GM18498 (cell line): ENCODE results near the gene RAD51B.

Experiments
- ATAC-seq: cut with Tn5 transposase; IDR thresholded peaks from one replicate; pipeline ENCODE4 v1.9.1; 2021; ENCODE audit warnings: mild to moderate bottlenecking, moderate library complexity; ENCODE audit not compliant: unreplicated experiment

RAD51B gene

GRCh38 chr14:68140076-68140741 lies 320.6 kb downstream of the RAD51B start:
- no peak for ATAC-seq

GRCh38 chr14:68140806-68141205 lies 321.2 kb downstream of the RAD51B start:
- no peak for ATAC-seq

- ATAC-seq: no peak
These were observed 321.9 kb downstream of the RAD51B start for GRCh38 chr14:68141281-68142088.

- ATAC-seq: no peak
These were observed 323.8 kb downstream of the RAD51B start for GRCh38 chr14:68143341-68143841.

DNA sequence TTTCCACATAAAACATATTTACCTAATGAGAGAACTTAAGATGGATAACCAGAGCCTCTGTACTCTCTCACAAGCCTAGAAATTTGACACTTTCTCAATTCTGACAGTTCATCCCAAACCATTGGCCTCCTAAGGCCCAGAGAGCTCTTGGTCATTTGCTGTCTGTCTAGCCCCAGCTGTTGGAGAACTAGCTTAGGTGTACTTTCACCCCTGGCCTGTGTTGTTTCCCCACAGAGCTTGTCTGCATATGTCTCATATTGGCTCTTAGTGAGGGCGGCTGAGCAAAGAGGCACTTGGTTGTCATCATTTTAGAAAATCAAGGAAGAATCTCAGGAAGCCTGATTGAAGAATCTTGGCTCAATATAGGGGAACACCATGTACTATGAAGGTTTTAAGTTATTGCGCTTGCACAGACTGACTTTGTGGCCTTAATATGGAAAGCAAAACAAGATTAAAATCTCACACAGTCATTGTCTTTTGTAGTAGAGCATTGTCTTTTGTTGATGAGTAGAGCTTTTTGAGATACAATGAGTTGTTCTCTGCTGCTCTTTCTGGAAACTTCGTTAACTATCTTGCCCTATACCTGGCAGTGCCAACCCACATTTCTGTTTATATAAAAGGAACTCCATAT lies 324.6 kb downstream of the RAD51B start:
- no peak for ATAC-seq

GRCh38 chr14:68145036-68145435 lies 325.5 kb downstream of the RAD51B start:
- ATAC-seq: no peak

DNA sequence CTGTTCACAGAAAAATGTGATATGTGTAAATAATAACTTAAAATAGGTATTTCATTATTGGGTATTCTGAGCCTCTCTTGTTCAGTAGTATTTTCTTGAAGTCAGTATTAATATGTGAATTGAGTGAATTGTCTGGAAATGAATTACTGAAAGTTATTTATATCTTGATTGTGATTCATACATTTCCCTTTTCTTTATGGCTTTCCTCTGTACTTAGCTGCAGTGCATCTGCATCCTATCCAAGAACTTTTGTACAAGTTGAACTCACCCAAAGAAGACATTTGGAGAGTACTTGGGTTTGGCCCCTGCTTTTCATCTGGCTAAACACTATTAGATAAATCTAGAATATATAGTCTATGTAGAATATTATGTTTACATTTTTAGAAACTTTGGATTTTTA lies 326.0 kb downstream of the RAD51B start:
- no peak for ATAC-seq

DNA sequence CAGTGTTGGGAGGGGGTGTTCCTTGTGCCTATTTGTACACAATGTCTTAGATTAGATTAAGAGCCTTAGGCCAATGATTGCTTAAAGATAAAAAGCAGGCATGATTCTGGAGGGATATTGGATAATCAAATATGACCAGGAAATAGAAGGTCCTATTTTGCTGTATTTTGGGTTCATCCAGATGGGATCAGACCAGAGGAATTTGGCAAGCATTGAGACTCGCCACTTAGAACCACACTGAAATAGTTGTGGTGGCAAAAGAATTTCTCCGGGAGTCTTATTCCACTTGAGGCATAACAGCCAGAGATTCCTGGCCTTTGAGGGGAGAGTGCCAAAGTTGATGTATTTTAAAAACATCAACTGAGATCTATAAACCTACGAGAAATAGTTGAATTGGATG lies 327.2 kb downstream of the RAD51B start:
- ATAC-seq: no peak

DNA sequence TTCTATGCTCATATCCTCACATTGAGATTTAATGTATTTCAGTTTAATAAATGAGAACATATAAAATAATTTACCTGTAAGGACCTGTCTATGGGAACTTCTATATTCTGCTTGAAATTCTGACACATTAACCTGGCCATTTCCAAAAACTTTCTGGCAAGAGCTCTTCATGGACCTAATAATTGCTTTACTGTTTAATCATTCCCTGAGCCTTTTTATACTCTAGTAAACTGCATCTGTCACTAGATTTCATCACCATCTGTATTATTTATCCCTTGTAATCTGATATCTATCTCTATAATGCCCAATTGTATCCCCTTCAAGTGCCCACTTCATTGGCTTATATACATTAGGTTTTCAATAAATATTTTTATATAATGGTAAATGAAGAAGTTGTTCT lies 327.7 kb downstream of the RAD51B start:
- no peak for ATAC-seq

DNA sequence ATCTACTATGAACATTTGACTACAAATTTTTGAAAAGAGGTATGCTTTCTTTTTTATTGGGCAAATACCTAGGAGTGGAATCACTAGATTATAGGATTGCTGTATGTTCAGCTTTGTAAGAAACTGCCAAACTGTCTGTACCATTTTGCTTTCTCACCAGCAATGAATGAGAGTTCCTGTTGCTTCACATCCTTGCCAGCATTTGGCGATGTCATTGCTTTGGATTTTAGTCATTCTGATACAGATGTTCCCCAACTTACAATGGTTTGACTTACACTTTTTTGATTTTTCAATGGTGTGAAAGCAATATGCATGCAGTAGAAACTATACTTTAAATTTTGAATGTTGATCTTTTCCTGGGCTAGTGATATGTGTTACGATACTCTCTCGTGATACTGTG lies 328.7 kb downstream of the RAD51B start:
- ATAC-seq: no peak

DNA sequence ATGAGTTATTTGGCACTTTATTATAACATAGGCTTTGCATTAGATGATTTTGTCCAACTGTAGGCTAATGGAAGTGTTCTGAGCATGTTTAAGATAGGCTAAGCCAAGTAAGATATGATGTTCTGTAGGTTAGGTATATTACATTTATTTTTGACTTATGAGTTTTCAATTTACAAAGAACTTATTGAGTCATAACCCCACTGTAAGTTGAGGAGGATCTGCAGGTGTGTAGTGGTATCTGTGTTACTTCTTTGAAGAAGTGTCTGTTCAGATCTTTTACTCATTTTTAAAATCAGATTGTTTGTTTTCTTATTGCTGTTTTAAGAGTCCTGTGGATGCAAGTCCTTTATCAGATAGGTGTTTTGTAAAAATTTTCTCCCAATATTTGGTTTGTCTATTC lies 329.2 kb downstream of the RAD51B start:
- no peak for ATAC-seq

- no peak for ATAC-seq
These were observed 333.7 kb downstream of the RAD51B start for GRCh38 chr14:68153275-68153674.

DNA sequence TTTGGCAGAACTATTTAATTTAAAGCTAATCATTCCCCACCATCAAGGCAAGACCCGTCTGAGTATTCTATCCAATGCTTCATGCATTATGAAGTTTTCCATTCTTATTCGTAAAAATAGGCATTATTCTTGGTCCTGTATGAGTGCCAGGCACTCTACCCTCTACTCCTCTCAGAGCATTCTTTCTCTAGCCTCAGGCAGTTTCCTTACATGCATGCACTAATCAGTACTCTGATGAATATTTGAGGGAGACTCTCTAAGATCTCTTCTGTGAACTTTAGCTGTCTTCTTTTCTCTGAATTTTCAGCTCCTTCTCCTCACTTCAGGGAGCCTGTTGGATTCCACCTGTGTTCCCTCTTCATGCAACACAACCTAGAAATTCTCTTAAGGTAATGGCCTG lies 334.7 kb downstream of the RAD51B start:
- no peak for ATAC-seq

- ATAC-seq: no peak
These were observed 338.4 kb downstream of the RAD51B start for GRCh38 chr14:68157971-68158371.

DNA sequence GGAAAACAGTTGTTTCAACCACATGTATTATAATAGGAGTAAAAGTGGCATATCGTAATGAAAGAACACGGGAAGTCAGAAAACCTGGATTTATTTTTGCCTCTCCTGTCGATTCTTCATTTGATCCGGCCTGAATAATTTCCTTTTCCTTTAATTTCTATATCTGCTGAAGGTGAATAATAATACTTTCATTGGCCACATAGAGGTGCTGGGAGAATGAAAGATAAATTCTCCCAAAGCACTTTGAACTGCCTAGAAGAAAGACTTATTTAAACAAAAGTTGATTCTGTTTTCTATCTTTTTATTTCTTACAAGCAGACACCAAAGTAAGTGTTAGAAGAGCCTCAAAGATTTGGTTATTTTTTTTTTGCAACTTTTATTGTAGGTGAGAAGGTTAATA lies 339.1 kb downstream of the RAD51B start:
- ATAC-seq: no peak

DNA sequence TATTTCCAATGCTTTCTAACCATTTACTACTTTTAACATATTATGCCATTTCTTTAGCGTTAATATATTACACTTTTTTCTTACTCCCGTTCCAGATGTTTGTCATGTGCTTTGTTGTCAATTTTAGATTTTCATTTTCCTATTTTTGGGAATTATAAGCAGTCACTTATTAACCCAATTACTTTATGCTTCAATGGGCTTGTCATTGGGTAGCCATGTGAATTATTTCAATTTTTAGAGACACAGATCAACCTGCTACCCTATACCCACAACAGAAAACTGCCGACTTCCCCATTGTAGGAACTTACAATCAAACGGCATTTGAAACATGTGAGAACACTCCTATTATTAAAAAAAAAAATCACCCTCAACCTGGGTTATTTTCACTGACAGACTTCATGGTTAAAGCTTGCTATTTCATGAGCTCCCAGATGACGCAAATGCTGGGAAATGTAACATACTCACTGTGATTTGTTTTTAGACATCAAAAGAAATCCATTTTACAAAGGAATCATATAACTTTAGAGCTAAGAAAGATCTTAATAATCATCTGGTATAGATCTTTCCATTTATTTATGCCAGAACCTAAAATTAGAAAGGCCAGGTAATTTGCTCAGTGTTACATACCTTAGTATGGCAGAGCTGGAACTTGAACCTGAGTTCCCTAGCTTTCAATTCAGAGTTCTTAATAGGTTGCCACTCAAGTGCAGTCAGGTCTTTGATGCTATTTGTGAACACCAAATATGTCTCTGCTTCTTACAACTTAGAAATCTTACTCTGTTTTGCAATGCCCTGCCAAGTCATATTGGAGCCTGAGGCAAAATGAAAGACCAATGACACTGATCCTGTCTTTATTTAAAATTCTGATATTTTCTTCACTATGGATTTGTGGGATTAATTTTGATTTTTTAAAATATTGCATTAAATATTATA lies 340.4 kb downstream of the RAD51B start:
- ATAC-seq: no peak

DNA sequence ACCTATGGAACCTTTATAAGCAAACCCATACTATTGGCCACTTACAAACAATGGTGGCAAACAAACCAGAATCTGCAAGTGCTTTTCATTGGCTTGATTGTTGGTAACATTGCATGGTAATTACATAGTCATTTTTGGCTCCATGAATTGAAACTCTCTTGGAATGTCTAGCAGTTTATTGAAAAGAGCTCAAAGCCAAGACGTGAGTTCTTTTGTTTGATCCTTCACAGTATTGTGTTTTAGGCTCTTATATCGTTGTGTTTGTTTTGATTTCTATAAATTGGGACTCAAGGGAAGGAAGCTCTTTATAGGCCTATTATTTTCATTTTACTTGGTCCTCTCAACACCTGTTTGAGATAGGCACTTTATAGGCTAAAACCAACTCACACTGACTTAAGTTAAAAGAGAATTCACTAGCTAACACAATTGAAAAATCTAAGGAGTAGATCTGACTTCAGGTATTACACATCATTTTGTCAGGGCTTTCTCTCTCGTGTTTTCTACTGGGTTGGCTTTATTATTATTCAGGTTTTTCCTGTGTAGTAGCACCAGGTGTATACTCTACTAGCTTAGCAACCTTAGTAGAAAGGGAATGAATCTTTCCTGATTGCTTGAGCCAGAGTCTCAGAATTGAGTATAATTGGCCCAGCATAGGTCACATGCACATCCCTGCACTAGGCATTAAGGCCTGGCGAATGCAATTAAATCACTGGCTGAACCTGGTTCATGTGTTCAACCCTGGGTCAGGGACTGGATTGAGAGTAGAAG lies 341.4 kb downstream of the RAD51B start:
- ATAC-seq: no peak

GRCh38 chr14:68162887-68163286 lies 343.3 kb downstream of the RAD51B start:
- no peak for ATAC-seq

DNA sequence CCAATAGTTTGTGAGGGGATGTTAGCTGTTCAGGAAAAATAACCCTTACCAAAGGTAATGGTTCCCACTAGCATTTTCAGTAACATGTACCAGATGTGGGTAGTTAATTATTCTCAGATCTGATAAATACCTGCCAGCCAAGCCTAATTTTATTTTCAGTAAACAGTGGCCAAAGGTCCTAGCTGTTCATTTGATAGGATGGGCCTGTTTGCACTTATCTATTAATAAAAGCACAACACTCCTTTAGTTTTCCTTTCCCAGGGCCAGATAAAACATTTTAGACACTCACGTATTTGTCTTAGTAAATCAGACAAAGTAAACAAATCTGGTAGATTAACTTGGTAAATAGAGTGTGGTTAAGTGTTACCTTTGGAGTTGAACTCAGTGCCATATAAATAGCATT lies 345.1 kb downstream of the RAD51B start:
- no peak for ATAC-seq

DNA sequence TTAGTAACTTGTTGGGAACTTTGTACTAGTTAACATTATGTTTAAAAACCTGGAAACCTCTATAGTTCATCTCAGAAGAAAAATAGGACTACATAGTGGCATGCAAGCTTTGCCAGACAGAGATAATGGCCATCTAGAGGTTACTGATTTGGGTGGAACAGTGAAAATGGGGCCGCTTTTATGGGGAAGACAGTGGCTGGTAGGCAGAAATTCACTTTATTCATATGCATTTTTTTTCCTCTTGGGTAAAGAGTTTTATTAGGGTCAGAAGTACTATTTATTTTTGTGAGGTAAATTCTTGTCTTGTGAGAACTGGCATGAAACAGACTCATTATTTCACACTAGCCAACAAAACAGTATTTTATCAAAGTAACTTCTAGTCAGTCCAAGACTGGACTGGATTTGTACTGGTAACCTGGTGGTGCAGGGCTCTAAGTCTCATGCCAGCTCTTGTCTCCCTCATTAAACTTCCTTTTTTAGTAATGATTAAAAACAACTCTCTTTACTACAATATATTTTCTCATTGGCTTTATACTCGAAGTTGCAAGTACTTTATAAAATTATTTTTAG lies 345.8 kb downstream of the RAD51B start:
- no peak for ATAC-seq
